GM19239 (cell line): ENCODE measurements around the gene CRYGC.

Experiments
- DNase-seq: peaks from one replicate; pipeline ENCODE4 v3.0.0; 2011; ENCODE audit warnings: low spot score; ENCODE audit not compliant: insufficient read length
- FAIRE-seq: peaks from 2 replicates; lab custom pipeline; 2011; peaks lifted over from hg19 to GRCh38; lab: Jason Lieb, UNC

The CRYGC gene, protein sequence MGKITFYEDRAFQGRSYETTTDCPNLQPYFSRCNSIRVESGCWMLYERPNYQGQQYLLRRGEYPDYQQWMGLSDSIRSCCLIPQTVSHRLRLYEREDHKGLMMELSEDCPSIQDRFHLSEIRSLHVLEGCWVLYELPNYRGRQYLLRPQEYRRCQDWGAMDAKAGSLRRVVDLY

GRCh38 chr2:208129744-208130711 is at the start of gene CRYGC:
Gene CRYGC (minus strand): TSS chr2:208129828. CDS start chr2:208129792, 36 bp downstream.
- no peak for FAIRE-seq
- no peak for DNase-seq

GRCh38 chr2:208179028-208179609 is 49.5 kb upstream of the CRYGC start:
- FAIRE-seq (no peak), DNase-seq (no peak)

DNA sequence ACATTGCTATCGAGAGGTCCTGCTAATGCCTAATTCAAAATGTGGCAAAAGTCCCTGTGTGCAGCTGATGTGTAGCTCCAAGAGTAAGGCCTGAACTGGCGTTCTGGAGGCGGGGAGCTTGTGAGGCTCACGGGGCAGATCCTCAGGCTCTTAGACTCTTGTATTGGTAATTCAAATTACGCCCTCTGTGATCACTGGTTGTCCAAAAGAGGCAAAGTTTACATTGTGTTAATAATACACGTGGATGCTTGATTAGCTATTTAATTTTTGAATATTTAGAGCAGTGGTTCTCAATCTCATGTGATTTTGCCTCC is 46.2 kb upstream of the CRYGC start:
- DNase-seq (no peak), FAIRE-seq (no peak)

DNA sequence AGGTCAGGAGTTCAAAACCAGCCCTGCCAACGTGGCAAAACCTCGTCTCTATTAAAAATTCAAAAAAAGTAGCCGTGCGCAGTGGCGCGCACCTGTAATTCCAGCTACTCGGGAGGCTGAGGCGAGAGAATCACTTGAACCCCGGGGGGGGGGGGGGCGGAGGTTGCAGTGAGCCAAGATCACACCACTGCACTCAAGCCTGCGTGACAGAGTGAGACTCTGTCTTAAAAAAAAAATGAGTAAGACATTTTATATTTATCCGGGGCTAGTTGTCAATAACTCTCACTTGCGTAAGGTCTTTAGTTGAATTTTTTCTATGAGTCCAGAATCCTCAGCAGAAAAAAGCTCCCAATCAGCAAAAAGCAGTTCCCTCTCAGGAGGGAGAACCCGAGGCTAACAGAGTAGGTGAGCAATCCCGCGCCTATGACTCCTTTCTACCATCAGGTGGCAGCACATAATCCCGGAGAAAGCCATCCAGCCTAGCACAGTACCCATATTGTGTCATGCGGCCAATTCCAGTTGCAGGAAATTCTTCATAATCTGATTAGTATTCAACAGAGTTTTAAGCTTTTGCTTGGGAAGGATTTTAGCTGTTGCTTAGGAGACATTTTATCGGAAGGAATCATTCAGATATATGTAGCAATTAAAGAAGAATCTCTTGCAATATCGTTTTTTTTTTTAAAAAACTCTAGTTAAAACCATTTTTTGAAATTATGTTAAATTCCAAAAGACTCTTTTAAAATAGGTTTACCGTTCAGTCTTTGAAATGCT is 45.6 kb upstream of the CRYGC start:
- DNase-seq: peak; percentile 62
- FAIRE-seq: peak; percentile 85

GRCh38 chr2:208174144-208174543 is 44.5 kb upstream of the CRYGC start:
- DNase-seq (no peak), FAIRE-seq (no peak)

DNA sequence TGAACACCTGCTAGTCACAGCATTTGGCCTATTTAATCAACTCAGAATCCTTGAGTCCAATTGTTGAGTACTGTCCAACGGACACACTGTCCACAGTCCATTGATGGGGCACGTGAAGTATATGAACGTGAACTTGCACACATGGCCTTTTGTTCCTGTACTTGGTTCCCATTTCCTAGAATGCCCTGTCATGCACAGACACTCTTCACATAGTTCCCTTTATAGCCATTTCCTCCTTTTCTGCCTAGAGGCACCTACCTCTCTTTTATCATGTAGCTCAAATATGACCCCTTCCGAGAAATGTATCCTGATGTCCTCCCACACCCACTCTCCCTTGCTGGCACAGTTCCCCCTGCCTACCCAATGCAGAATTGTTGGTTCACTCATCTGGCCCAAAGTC is 42.5 kb upstream of the CRYGC start:
- FAIRE-seq: no peak

DNA sequence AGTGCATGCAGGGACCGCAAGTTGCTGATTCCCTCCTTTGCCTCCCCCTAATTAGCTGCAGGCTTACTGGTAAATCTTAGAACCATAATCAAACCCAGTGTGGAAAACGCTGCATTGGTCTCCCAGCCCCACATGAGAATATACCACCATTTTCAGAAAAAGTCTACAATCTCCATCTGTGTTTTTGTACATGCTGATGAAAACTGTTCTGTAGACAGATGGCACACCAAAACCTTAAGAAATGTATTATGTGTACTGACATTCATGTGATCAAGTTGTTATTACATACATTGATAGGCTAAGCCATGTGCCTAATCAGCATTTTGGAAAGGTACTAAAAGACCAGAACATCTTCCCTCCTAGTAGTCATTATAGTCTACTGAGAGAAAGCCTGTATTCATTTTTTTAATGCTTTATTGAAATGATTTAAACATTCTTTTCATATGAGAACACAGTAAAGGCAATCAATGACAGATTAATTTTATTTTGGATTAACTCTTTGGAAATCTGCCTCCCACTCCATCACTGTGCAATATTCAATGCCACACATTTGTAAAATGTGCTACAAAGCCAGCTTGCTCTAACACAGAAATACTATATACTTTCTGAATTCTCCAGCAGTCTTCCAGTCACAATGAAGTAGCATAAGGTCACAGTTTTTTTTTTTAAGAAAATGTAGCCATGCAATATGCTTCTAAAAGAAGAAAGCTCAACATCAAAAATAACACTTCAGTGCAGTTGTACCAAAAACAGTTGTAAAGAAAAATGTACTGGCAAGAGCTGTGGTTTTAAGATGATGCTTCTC is 35.5 kb upstream of the CRYGC start:
- DNase-seq (no peak), FAIRE-seq (no peak)

More for the DNA sequence above, 42.5 kb upstream of the CRYGC start:
- no peak for DNase-seq

DNA sequence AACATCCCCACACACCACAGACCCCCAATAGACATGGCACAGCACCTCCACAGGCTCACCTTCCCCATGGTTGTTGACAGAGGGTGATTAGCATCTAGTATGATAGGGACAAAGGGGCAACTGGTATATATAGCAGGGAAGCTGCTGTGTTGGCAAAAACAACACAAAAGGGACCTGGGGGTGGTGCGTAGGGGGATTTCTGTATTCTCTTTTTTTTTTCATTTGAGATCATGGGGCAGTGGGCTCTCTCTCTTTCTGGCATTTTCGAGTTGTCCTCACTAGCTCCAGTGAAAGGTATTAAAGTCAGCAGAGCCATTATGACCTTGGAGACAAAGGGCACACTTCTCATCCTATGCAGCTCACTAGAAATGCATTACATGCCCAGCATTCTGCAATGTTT is 33.9 kb upstream of the CRYGC start, which contains the start of gene CRYGA:
Gene CRYGA (minus strand): TSS at position 101 of the 400 bp plus-strand sequence. CDS start 33 bp downstream, at position 68.
- FAIRE-seq (no peak), DNase-seq (no peak)

DNA sequence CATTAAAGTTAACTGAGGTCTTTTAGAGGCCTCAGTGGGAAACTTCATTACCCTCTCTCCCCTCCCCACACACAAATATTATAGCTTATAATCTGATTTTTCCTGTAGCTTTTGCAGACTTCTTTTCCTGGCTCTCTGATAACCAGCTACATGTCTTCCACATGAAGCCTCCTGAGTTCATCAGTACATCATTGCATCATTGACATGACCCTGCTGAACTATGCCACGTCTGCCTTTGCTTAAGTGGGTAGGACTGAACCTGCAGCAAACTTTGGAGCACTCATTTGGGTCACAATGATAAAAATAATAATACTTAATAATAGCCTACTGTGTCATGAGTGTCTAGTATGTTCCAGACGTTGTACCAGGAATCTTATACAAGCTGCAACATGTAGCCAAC is 26.8 kb upstream of the CRYGC start:
- FAIRE-seq (no peak), DNase-seq (no peak)

DNA sequence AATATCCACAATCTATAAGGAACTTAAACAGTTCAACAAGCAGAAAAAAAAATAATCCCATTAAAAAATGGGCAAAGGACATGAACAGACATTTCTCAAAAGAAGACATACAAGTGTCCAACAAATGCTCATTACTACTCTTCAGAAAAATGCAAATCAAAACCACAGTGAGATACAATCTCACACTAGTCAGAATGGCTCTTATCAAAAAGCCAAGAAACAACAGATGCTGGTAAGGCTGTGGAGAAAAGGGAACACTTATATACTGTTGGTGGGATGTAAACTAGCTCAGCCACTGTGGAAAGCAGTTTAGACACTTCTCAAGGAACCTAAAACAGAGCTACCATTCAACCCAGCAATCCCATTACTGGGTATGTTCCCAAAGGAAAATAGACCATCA is 23.5 kb upstream of the CRYGC start:
- FAIRE-seq (no peak), DNase-seq (no peak)

DNA sequence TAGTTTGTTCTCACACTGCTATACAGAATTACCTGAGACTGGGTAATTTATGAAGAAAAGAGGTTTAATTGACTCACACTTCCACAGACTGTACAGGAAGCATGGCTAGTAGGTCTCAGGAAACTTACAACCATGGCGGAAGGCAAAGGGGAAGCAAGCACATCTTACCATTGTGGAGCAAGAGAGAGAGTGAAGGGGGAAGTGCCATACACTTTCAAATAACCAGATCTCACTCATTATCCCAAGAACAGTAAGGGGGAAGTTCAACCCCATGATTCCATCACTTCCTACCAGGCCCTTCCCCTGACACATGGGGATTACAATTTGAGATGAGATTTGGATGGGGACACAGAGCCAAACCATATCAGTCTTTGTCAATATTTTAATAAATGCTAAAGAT is 21.3 kb upstream of the CRYGC start:
- FAIRE-seq (no peak), DNase-seq (no peak)

- no peak for FAIRE-seq
- DNase-seq: no peak
Measured at GRCh38 chr2:208150094-208150493, 20.5 kb upstream of the CRYGC start.

- DNase-seq: no peak
- no peak for FAIRE-seq
Measured at GRCh38 chr2:208148803-208149202, 19.2 kb upstream of the CRYGC start.

DNA sequence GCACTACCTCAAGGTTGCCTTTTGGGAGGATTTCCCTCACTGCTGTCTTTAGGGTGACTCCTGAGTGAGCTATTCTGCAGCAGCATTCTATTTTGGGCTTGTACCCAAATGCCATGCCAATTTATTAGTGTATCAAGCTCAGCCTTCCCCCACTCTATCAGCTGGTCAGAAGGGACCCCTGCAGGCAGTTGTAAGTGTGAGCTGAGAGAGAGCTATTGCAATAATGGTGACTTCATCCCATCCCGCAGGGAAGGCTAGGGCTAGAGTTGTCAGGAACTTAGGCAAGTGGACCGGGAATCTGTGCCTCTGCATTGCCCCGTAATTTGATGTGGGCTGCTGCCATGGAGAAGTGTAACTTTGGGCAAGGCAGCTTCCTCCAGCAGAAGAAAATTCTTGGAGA is 18.1 kb upstream of the CRYGC start:
- FAIRE-seq (no peak), DNase-seq (no peak)

DNA sequence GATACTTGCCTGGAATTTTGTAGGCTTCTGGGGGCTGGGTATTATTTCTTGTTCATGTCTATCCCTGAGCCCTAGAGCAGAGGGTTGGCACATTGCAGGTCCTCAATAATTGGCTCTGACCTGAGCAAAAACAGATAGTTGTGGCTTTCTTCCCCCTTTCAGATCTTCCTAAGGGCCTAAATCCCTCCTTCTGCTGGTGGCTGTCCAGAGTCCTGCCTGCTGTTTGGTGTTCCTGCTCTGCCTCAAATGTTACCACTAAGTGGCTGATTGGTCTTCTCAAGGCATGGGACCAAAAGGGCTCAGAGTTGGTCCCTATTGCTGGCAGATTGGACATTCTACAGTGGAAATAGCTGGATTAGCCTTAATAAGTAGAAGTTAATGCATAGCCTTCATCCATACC is 17.4 kb upstream of the CRYGC start:
- FAIRE-seq (no peak), DNase-seq (no peak)

DNA sequence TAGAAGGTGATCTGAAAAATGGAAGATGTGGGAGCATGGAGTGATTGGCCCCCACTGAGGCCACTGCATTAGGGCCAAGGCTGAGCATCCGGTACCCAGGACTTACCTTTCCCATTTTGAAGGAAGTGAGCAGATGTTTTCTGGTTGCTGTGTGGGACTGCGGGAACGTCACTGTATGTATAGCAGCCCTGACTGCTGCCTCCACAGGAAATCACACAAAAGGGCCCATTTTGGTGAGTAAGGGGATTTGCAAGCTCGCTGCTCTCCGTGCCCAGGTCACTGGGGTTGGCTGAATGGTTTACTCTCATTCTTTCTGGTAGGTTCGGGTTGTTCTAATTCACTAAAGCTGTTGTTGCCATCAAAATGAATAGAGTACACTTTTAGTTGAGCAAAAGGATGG is 16.4 kb upstream of the CRYGC start, which contains the start of gene CRYGB:
Gene CRYGB (minus strand): TSS at position 153 of the 400 bp plus-strand sequence. CDS start 38 bp downstream, at position 115.
- DNase-seq: no peak
- FAIRE-seq: no peak

- no peak for FAIRE-seq
- DNase-seq: no peak
Measured at GRCh38 chr2:208142925-208143799, 13.5 kb upstream of the CRYGC start.

- FAIRE-seq: no peak
- DNase-seq: no peak
Measured at GRCh38 chr2:208142240-208142924, 12.8 kb upstream of the CRYGC start.
